K562 (cell line): ENCODE results near the gene UROS. TPM values are rescaled to one million over a fixed set of nuclear protein-coding genes. Genes with fewer than 3 reads are reported as not detected.

Experiments used
- GATAD2A ChIP-seq: fragments of 450-650 bp; IDR thresholded peaks from 2 replicates; pipeline ENCODE4 v1.6.1; 2017
- STAT6 ChIP-seq: sonication (generic); formaldehyde crosslinking; IDR thresholded peaks from 2 replicates; pipeline ENCODE4 v1.8.1; 2023; ENCODE audit warnings: mild to moderate bottlenecking, missing genetic modification reagents
- ZNF232 ChIP-seq: sonication (generic); formaldehyde crosslinking; IDR thresholded peaks from 2 replicates; pipeline ENCODE4 v1.8.0; 2022; ENCODE audit warnings: mild to moderate bottlenecking, missing genetic modification reagents
- ZNF318 ChIP-seq, 2 experiments: fragments of 450-650 bp; IDR thresholded peaks; 2 replicates each; pipeline ENCODE4 v1.6.1; 2016; ENCODE audit warnings: mild to moderate bottlenecking in 2 of 2, borderline replicate concordance in 1 of 2, low read depth in 1 of 2, moderate library complexity in 1 of 2
- ZNF586 ChIP-seq: fragments of 450-650 bp; formaldehyde crosslinking; conservative IDR thresholded peaks from 2 replicates; pipeline ENCODE4 v1.4.0; 2020; ENCODE audit warnings: mild to moderate bottlenecking, moderate library complexity
- ZNF696 ChIP-seq: fragments of 250-450 bp; sonication (Bioruptor Pico); conservative IDR thresholded peaks from 2 replicates; pipeline ENCODE4 v1.4.0; 2020; ENCODE audit warnings: mild to moderate bottlenecking, moderate library complexity
- polyA plus RNA-seq, 8 experiments: library from polyadenylated mRNA; depleted of rRNA in 4 of 8; stranded (reverse) in 5 of 8; unstranded in 3 of 8; fragments of >200 nt; fragmentation: Nextera tagmentation in 2 of 8; fragmentation: Illumina TruSeq in 1 of 8; extraction: Ambion mirVana in 2 of 8; extraction: Trizol in 1 of 8; gene quantifications; 2 replicates each; pipeline versions ENCODE4 v1.2.1 to v1.2.3, GENCODE V29; 2011 to 2014; ENCODE audit warnings: inconsistent platforms in 1 of 8, missing spikeins in 1 of 8
- total RNA-seq, 7 experiments: library from RNA; depleted of rRNA in 6 of 7; stranded (reverse); fragments of >200 nt in 6 of 7; fragmentation: Illumina TruSeq in 2 of 7; extraction: Trizol in 2 of 7; gene quantifications; 2 replicates each; pipeline versions ENCODE4 v1.2.1 to v1.2.3, GENCODE V29; 2011 to 2021; ENCODE audit warnings: low replicate concordance in 1 of 7
- TF ChIP-seq, protein P1 (sequence below): IDR thresholded peaks from 3 replicates; pipeline ENCODE4 v1.6.1; 2011; ENCODE audit warnings: borderline replicate concordance, mild to moderate bottlenecking; ENCODE audit not compliant: insufficient read length, insufficient read depth

The UROS gene
- total and polyA plus RNA-seq, 9 of the 15 experiments (the other 6 are each of a cell fraction or from before 2014, with no cell fraction given), result 6.4 to 39.1 (median 32.3) TPM

DNA sequence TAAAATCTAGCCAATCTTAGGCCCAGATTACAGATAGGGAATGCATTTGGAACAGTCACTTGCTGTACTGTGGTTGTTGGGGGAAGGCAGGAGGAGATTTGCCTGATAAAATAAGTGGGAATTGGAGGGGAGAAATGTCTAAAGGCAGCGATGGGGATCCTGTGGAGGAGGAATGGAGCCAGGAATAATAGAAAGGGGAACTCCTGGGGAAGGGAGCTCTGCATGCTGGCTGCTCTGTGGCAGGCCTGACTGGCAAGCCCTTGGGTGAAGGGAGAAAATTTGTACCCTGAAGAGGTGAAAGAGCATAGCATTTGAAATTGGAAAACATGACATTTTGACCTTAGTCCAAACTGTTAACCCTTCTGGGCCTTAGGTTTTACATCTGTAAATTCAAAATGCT is 61.1 kb downstream of the UROS start (continued):
- TF ChIP-seq STAT6 (no peak), ZNF696 (CRISPR knock-in tag) (no peak), ZNF586 (CRISPR knock-in tag) (no peak), GATAD2A (no peak), ZNF318 (IDR thresholded peaks at IDR 0.05; ENCODE audit: borderline replicate concordance in 1 of 2, low read depth in 1 of 2) (no peak), ZNF232 (no peak)
- TF ChIP-seq, protein P1, sequence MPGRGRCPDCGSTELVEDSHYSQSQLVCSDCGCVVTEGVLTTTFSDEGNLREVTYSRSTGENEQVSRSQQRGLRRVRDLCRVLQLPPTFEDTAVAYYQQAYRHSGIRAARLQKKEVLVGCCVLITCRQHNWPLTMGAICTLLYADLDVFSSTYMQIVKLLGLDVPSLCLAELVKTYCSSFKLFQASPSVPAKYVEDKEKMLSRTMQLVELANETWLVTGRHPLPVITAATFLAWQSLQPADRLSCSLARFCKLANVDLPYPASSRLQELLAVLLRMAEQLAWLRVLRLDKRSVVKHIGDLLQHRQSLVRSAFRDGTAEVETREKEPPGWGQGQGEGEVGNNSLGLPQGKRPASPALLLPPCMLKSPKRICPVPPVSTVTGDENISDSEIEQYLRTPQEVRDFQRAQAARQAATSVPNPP, result no peak
